Putamen (tissue), 1 donor: ENCODE measurements around the gene TRIM2.
"Not testable (repeated sequence)": the region's sequence is repeated elsewhere in the genome, so short reads cannot be mapped to it uniquely, and the experiment has no call there.

Experiments used
- DNase-seq: peaks from one replicate; pipeline ENCODE4 v3.0.0-alpha.2; 2016; ENCODE audit warnings: low spot score

TRIM2 gene

DNA sequence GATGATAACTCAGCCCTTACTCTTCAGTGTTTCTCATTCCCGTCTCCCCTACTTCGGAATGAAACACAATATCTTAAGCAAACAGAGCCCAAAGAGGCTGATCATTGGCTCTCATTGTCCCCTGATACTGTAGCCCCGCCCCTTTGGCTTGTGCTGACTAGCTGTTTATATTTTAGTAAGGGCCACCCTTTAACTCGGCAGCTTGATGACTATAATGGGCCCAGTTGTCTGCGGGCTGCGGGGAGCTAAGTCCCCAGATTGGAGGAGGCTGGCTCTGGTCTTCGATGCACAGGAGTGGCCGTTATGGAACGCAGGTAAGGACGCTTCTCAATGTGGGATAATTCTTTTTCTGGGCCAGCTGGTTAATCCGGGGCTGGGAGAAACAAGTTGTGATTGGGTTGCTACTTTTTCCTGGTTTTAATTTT, at the start of gene TRIM2:
Gene TRIM2 (plus strand): TSS at position 197 of the 425 bp plus-strand sequence. CDS start 88 bp downstream, at position 285.
- DNase-seq = peak; percentile 94

GRCh38 chr4:153155686-153156085, 48.6 kb upstream of the TRIM2 start:
- no peak for DNase-seq

DNA sequence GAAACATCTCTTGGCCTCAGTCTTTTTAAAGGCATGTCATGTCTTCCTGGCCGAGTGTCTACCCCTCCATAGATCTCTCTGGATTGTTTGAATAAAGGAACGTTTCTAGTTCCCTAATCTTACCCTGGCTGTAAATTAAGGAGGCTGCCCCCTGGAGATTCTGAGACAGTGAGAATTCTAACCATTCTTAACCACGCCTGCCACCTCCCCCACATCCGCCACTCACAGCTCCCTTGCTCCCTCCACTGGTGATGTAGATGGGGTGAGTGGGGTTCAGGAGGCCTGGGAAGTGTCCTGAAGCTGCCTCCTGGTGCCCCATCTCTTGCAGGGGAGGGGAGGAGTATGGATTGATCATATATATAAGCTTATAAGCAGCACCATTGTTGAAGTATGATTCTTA, 48.0 kb upstream of the TRIM2 start:
- DNase-seq = no peak

DNA sequence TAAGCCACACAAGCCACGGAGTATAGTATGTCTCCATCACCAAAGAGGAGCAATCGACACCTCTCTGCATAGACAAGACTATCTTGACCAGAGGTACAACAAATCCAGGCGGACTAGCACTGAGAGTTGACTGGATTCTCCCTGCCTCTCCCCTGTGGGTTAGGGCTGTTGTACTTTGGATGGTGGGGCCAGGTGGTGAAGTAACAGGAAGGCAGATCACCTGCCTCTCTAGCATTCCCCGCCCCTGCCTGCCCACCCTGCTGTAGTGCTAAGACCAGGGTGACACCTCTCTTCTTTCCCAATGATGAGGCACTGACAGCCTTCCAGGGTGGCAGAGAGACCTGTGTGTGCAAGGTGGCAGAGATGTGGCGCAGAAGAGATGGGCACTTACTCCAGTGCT, 47.5 kb upstream of the TRIM2 start:
- no peak for DNase-seq

- no peak for DNase-seq
These were observed 45.2 kb upstream of the TRIM2 start for GRCh38 chr4:153159016-153159415.

- DNase-seq = no peak
These were observed 44.5 kb upstream of the TRIM2 start for GRCh38 chr4:153159728-153160221.

GRCh38 chr4:153160821-153161220, 43.4 kb upstream of the TRIM2 start:
- DNase-seq = no peak

GRCh38 chr4:153161226-153161963, 42.8 kb upstream of the TRIM2 start:
- no peak for DNase-seq

- not testable (repeated sequence) for DNase-seq
These were observed 39.0 kb upstream of the TRIM2 start for GRCh38 chr4:153165236-153165635.

- DNase-seq = peak; percentile 90
These were observed 37.3 kb upstream of the TRIM2 start for GRCh38 chr4:153166716-153167501.

DNA sequence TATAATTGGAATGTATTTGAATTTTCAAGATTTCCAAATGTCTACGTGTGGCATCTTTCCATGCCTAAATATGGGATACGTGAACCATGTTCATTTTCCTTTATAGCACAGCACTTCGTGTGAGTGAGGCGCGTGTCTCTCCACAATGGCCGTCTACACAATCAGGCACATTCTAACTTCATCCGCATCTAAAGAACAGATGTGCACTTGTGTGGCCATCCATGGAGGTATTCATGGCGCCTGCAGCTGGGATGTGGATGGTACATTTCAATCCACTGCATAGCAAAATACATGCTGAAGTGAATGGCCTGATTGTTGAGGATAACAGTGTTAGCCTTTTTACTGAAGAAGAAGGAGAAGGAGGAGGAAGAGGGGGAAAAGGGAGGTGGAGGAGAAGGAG, 34.5 kb upstream of the TRIM2 start:
- peak; percentile 95 for DNase-seq

DNA sequence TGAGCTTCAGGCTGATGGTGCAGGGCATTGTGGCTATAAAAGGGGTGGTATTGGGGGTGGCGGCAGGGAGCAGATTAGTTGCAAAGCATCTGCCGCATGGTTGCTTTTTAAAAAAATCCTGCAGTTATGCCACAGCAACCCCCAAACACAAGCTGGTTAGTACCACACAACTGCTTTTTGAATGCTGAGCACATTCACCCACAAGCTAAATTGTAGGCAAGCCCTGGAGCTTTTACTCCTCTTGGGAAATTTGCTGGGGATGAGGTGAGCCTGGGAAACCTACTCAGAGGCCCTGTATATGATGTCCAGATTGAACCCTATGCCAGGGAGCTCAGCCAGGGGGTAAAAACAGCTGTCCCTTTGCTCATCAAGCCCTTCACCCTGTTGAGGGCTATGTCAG, 33.8 kb upstream of the TRIM2 start:
- peak; percentile 66 for DNase-seq

- no peak for DNase-seq
These were observed 29.2 kb upstream of the TRIM2 start for GRCh38 chr4:153174821-153175567.

DNA sequence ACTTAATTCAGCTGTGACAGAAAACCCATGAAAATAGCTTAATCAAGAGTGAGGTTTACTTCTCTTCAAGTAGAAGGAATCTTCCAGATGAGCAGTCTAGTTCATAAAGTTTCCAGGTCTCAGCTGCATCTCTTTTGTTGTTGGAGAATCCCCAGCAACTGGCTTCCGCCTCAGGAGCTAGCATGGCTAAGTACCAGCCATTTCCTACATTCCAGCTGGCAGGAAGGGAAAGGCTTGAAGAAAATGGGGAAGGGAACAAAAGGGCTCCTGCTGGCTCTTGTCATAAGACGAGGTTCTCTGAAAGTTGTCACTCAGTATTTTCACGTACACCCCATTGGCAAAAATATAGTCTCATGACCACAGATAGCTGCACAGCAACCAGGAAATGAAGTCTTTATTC, 27.3 kb upstream of the TRIM2 start:
- no peak for DNase-seq

GRCh38 chr4:153177841-153178240, 26.4 kb upstream of the TRIM2 start:
- no peak for DNase-seq

DNA sequence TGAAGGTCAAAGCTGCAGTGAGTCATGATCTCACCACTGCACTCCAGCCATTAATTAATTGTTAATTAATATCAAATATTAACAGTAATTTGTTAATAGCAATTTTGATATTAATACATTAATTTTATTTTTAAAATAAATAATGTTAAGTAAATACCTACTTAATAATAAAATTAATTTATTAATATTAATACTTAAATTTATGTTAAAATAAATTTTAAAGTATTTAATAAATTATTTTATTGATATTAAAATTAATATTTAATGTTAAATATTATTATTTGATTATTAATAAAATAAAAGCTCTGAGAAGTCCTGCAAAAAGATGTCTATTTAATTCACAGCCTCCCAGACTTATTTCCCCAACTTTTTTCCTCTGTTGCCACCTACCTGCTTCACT, 25.1 kb upstream of the TRIM2 start:
- no peak for DNase-seq

DNA sequence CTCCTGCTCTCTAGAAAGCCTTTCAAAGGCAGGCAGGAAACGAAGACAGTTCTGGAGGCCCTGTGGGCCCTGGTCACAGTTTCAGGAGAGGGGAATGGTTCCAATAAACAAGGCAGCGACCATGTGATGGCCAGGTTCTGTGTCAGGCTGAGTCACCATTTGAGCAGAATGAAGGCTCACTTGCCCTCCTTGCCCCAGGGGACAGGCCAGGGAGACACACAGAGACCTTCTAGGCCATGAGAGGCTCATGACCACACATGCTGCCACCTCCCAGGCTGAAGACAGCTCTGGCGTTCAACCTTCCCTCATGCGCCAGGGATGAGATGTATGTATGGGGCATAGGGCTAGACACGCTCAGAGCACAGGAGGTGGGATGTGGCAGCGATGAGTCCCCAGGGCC, 22.9 kb upstream of the TRIM2 start:
- DNase-seq = no peak

DNA sequence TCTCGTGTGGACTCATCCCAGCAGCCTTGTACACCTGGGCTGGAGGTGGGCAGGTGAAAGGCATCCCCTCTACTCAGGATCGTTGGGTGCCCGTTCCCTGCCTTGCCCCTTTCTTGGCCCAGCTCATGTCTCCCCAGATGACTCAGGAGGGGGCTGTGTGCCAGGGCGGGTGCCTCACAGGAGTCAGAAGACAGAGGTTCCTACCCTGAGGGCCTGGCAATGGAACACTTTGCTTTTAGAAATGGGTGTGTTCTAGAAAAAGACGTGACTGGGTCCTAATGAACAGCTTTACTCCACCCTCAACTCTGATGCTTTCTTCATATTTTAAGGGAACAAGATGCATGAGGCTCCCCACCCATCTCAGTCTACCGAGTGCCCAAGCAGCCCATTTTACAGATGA, 22.5 kb upstream of the TRIM2 start:
- DNase-seq = no peak

DNA sequence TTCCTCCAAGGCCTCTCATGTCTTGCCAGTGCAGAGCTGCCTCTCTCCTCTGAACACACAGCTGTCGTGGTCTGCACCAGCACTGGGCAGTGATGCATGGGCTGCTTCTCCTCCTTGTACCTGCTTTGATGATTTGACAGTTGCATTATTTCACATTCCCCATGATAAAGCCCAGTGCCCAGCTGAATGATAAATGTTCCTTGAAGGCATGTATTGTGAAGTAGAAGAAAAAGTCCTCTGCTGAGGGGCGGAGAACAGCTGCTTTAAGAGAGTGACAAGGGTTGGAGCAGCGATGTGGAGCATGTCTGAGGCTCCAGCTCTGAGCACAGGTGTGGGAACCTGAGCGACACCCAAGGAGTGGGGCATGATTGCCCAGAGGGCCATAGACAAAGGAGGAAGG, 21.1 kb upstream of the TRIM2 start:
- DNase-seq = no peak

- no peak for DNase-seq
These were observed 18.9 kb upstream of the TRIM2 start for GRCh38 chr4:153185331-153185852.

- DNase-seq = no peak
These were observed 18.1 kb upstream of the TRIM2 start for GRCh38 chr4:153186046-153186728.
